ENCODE data around the gene IL6ST.
A peak's percentile ranks its signal among the peaks of the same experiment; 100 is the strongest.
"Not testable (repeated sequence)": the region's sequence is repeated elsewhere in the genome, so short reads cannot be mapped to it uniquely, and the experiment has no call there.

IL6ST gene

GRCh38 chr5:55993013-55993412 lies 1.8 kb downstream of the IL6ST start:
- no peaks in the 10 kb centered on the region for H3K36me3 ChIP-seq (ENCODE audit: low read depth)
- H3K9me3 ChIP-seq (ENCODE audit: severe bottlenecking) = no peaks in the 10 kb centered on the region
- no peaks in the 10 kb centered on the region for H3K27me3 ChIP-seq (ENCODE audit: insufficient read depth, poor library complexity, severe bottlenecking)
- TF ChIP-seq CTCF (IDR thresholded peaks at IDR 0.05; ENCODE audit: poor library complexity, severe bottlenecking) = no peak
- H3K4me3 ChIP-seq (ENCODE audit: severe bottlenecking) = peak overlapping the region; percentile 87
- H3K27ac ChIP-seq (ENCODE audit: poor library complexity, severe bottlenecking) = no peak overlapping the region
- DNase-seq (ENCODE audit: low spot score) (no peak), ATAC-seq (ENCODE audit: low read depth) (no peak)
- H3K4me1 ChIP-seq (ENCODE audit: insufficient read depth, poor library complexity, severe bottlenecking) = peaks cover 29% of the 10 kb centered on the region

DNA sequence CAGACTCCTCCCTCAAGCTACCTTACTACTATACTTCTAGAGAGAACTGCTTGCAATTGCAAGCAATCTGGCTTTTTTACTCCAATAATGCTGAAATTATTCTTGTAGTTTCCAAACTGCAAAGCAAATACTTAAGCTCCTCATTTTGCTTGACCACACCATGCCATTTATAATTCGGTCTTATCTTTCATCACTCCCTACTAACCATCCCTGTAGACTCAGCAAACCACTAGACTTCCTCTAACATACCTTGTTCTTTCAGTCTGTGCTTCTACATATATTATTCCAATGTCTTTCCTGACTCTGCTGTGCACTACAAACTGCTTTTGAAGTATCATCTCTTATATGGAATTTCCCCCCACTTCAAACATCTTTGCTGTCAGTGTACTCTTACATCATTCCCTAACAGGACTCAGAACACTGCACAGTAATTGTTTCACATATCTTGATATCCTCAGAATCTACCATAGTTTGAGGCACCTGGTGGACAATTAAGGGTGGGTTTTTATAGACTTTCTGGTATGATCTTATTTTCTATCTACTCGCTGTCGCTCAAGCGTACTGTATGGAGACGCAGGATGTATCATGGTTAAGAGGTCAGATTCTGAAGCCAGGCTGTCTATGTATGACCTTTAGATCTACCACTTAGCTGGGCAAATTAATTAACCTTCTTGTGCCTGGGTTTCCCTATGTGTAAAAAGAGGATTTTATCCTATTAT lies 2.8 kb downstream of the IL6ST start:
- H3K36me3 ChIP-seq (ENCODE audit: low read depth) = no peaks in the 10 kb centered on the region; the same call in 1 of the 2 replicates
- H3K4me3 ChIP-seq (ENCODE audit: severe bottlenecking) = no peak overlapping the region
- no peak for DNase-seq (ENCODE audit: low spot score)
- no peaks in the 10 kb centered on the region for H3K27me3 ChIP-seq (ENCODE audit: insufficient read depth, poor library complexity, severe bottlenecking)
- H3K27ac ChIP-seq (ENCODE audit: poor library complexity, severe bottlenecking) = no peak overlapping the region
- ATAC-seq (ENCODE audit: low read depth) = no peak
- H3K4me1 ChIP-seq (ENCODE audit: insufficient read depth, poor library complexity, severe bottlenecking) = peaks cover 23% of the 10 kb centered on the region
- no peaks in the 10 kb centered on the region for H3K9me3 ChIP-seq (ENCODE audit: severe bottlenecking)
- no peak for TF ChIP-seq CTCF (IDR thresholded peaks at IDR 0.05; ENCODE audit: poor library complexity, severe bottlenecking)

- H3K4me3 ChIP-seq (ENCODE audit: severe bottlenecking); ATAC-seq (ENCODE audit: low read depth); H3K36me3 ChIP-seq (ENCODE audit: low read depth); H3K27ac ChIP-seq (ENCODE audit: poor library complexity, severe bottlenecking); H3K27me3 ChIP-seq (ENCODE audit: insufficient read depth, poor library complexity, severe bottlenecking); H3K9me3 ChIP-seq (ENCODE audit: severe bottlenecking); DNase-seq (ENCODE audit: low spot score): not testable (repeated sequence)
- peaks cover 21% of the 10 kb centered on the region for H3K4me1 ChIP-seq (ENCODE audit: insufficient read depth, poor library complexity, severe bottlenecking)
Measured at GRCh38 chr5:55990895-55991294, 3.9 kb downstream of the IL6ST start.

DNA sequence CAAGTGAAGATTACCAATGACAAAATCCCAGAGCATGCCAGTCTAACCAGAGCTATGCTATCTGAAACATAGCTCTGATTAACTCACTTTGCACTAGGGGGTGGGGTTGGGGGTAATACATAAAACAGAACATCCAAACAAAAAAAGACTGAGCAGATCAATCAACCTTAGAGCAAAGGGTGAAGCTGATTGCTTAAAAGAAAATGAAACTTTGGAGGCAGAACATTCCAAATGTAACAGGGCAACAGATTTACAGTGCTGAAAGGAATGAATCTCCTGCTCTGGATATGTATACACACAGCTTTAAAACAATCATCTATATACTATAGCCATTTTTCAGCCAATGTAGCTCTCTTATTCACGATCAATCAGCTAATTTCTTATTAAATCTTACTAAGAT lies 4.9 kb downstream of the IL6ST start:
- peaks cover 2% of the 10 kb centered on the region for H3K9me3 ChIP-seq (ENCODE audit: severe bottlenecking)
- no peak overlapping the region for H3K27ac ChIP-seq (ENCODE audit: poor library complexity, severe bottlenecking)

DNA sequence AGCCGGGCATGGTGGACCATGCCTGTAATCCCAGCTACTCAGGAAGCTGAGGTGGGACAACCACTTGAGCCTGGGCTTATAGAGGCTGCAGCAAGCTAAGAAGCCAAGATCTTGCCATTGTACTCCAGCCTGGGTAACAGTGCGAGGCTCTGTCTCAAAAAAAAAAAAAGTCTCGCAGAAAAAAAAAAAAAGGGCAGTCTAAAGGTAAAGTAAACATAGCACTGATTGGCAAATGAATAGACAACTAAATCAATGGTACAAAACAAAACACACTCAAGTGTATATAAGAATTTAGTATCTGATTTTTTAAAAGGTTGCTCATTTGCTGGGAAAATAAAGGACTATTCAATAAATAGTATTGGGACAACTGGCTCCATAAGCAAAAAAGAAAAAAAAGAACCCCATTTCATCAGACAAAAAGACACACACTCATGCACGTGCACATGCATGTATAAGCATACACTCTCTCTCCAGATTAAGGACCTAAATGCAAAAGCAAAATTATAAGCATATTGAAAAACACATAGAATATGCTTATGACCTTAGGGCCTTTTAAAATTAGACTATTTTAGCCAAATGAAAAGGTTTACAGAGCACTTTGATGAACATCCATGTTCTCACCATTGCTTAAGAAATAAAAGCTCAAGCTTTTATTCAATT lies 5.7 kb downstream of the IL6ST start:
- Histone ChIP-seq H3K27ac (ENCODE audit: poor library complexity, severe bottlenecking) (no peak overlapping the region), H3K9me3 (ENCODE audit: severe bottlenecking) (peaks cover 2% of the 10 kb centered on the region), H3K4me1 (ENCODE audit: insufficient read depth, poor library complexity, severe bottlenecking) (peaks cover 18% of the 10 kb centered on the region), H3K27me3 (ENCODE audit: insufficient read depth, poor library complexity, severe bottlenecking) (no peaks in the 10 kb centered on the region), H3K4me3 (ENCODE audit: severe bottlenecking) (no peak overlapping the region), H3K36me3 (ENCODE audit: low read depth) (peaks cover 8% of the 10 kb centered on the region)
- DNase-seq (ENCODE audit: low spot score) (no peak), ATAC-seq (ENCODE audit: low read depth) (no peak)
- no peak for TF ChIP-seq CTCF (IDR thresholded peaks at IDR 0.05; ENCODE audit: poor library complexity, severe bottlenecking)

More for the DNA sequence above, 4.9 kb downstream of the IL6ST start:
- DNase-seq (ENCODE audit: low spot score) (no peak), ATAC-seq (ENCODE audit: low read depth) (no peak)
- no peak overlapping the region for H3K4me3 ChIP-seq (ENCODE audit: severe bottlenecking)
- H3K27me3 ChIP-seq (ENCODE audit: insufficient read depth, poor library complexity, severe bottlenecking) = no peaks in the 10 kb centered on the region
- H3K36me3 ChIP-seq (ENCODE audit: low read depth) = peaks cover 8% of the 10 kb centered on the region
- H3K4me1 ChIP-seq (ENCODE audit: insufficient read depth, poor library complexity, severe bottlenecking) = peaks cover 18% of the 10 kb centered on the region
- no peak for TF ChIP-seq CTCF (IDR thresholded peaks at IDR 0.05; ENCODE audit: poor library complexity, severe bottlenecking)

- not testable (repeated sequence) for H3K27me3 ChIP-seq (ENCODE audit: insufficient read depth, poor library complexity, severe bottlenecking); DNase-seq (ENCODE audit: low spot score); H3K9me3 ChIP-seq (ENCODE audit: severe bottlenecking); H3K4me3 ChIP-seq (ENCODE audit: severe bottlenecking); H3K36me3 ChIP-seq (ENCODE audit: low read depth); ATAC-seq (ENCODE audit: low read depth); H3K27ac ChIP-seq (ENCODE audit: poor library complexity, severe bottlenecking)
- H3K4me1 ChIP-seq (ENCODE audit: insufficient read depth, poor library complexity, severe bottlenecking) = peaks cover 16% of the 10 kb centered on the region
Measured at GRCh38 chr5:55988428-55988827, 6.3 kb downstream of the IL6ST start.

Measured in RWPE2 (cell line).